ENCODE measurements around the gene ANKRD53.

The ANKRD53 gene

DNA sequence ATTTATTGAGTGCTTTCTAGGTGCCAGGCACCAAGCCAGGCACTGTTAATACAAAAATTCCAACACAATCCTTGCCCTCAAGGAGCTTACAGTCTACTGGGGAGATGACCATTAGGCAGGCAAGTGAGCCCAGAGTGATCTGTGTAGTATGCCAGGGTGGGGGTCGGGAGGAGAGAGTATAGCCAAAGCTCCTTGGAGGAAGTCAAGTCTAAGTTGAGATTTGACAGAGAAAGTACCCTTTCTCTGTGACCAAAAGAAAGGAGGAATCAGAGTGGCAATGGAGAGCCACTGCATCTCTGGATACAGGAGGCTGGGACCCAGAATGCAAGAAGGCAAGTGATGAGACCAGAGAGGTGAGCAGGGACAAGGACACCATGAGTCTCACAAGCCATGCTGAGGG, 7.5 kb downstream of the ANKRD53 start:
- H3K9me3 ChIP-seq (replicated peaks in 1 of 2; ENCODE audit: control insufficient read depth in 2 of 2, insufficient read depth in 1 of 2, low read depth in 1 of 2, low read length in 2 of 2), result no peaks in the 10 kb centered on the region
- H2BK12ac ChIP-seq (ENCODE audit: low read length), result no peak overlapping the region
- no peaks in the 10 kb centered on the region for H3K27me3 ChIP-seq (ENCODE audit: control insufficient read depth in 3 of 3, insufficient read depth in 3 of 3, low read depth in 1 of 3, low read length in 3 of 3)
- H3K79me1 ChIP-seq (ENCODE audit: low read depth, low read length), result no peaks in the 10 kb centered on the region
- H3K4me2 ChIP-seq (ENCODE audit: insufficient read depth, low read length, poor library complexity, severe bottlenecking), result no peak overlapping the region
- H2AFZ ChIP-seq (ENCODE audit: low read length), result no peak overlapping the region
- no peak overlapping the region for H3K27ac ChIP-seq (replicated peaks; ENCODE audit: low read length)
- no peak overlapping the region for H2BK5ac ChIP-seq (ENCODE audit: low read length)
- no peak overlapping the region for H2BK120ac ChIP-seq (ENCODE audit: low read depth, low read length)
- H3K36me3 ChIP-seq (replicated peaks in 1 of 2; ENCODE audit: control insufficient read depth in 2 of 2, insufficient read depth in 2 of 2, low read length in 2 of 2), result peaks cover 21 to 66% of the 10 kb centered on the region in 2 donors
- H4K91ac ChIP-seq (ENCODE audit: low read depth, low read length, poor library complexity), result no peak overlapping the region
- no CpG with 5 or more reads among the region's 1 CpG for WGBS, 2 donors (ENCODE audit: extremely low coverage in 2 of 2, insufficient read length in 2 of 2, insufficient replicate concordance in 1 of 2)
- DNase-seq (ENCODE audit: low spot score), result no peak
- H3K18ac ChIP-seq (ENCODE audit: low read length), result no peak overlapping the region
- H2BK15ac ChIP-seq (ENCODE audit: low read length), result no peak overlapping the region
- no peak overlapping the region for H3K9ac ChIP-seq (ENCODE audit: low read depth, low read length, poor library complexity)
- H3K23ac ChIP-seq (ENCODE audit: low read depth, low read length, poor library complexity), result no peak overlapping the region
- H4K8ac ChIP-seq (ENCODE audit: low read depth, low read length), result no peak overlapping the region
- H3K14ac ChIP-seq (ENCODE audit: low read length), result no peak overlapping the region
- no peak overlapping the region for H2AK5ac ChIP-seq (ENCODE audit: low read depth, low read length)
- no peak overlapping the region for H3K4me3 ChIP-seq (ENCODE audit: low read length in 2 of 2)
- H3K4ac ChIP-seq (ENCODE audit: low read length), result no peak overlapping the region
- H3K4me1 ChIP-seq (ENCODE audit: control insufficient read depth in 2 of 2, insufficient read depth in 1 of 2, low read depth in 1 of 2, low read length in 2 of 2), result no peaks in the 10 kb centered on the region

DNA sequence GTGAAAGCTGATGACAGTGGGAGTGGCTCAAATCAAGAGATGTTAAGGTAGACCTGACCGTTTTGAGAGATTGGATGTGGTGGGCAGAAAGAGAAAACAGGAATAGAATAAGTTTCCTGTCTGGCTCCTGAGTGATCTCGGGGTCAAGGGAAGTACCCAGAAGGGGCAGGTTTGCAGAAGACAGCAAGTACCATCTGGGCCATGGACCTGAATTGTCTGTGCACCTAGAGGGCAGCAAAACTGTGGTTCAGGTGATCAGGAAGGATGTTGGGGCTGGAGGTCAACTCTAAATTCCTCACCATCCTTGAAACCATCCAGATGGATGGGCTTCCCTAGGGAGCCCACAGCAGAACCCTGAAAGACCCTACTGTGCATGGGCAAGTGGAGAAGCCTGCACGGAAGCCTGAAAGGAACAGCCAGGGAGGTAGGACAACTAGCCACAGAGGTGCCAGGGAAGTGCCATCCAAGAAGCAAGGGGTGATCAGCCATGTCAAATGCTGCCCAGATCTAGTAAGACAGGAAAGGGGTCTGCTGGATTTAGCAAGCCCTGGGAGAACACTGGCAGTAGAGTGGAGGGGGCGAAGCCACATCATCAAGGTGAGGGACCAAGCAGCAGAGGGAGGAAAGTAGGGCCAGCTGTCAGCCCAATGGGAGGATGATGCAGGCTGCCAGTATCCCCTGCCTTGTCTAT, 8.2 kb downstream of the ANKRD53 start:
- H2BK5ac ChIP-seq (ENCODE audit: low read length), result no peak overlapping the region

DNA sequence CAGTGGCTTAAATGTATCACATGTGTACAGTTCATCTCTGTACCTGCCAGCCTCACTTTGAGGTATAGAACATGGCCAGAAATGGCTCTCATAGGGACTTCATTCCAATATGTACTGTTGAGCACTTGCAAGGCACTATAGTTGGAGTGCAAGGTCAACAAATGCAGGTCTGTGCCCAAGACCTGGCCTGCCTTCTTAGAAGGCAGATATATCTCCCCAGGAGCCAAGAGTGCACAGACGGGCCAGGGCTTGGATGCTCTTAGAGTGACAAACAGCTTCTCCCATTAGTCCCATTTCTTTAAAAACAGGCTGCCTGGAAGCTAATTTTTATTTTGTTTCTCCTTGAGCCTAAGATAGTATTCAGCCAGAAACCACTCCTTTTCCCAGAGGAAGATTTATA, 9.0 kb downstream of the ANKRD53 start:
- H4K91ac ChIP-seq (ENCODE audit: low read depth, low read length, poor library complexity), result no peak overlapping the region
- peaks cover 26 to 77% of the 10 kb centered on the region in 2 donors for H3K36me3 ChIP-seq (replicated peaks in 1 of 2; ENCODE audit: control insufficient read depth in 2 of 2, insufficient read depth in 2 of 2, low read length in 2 of 2)
- H3K4ac ChIP-seq (ENCODE audit: low read length), result no peak overlapping the region
- H4K8ac ChIP-seq (ENCODE audit: low read depth, low read length), result no peak overlapping the region
- no peaks in the 10 kb centered on the region for H3K27me3 ChIP-seq (ENCODE audit: control insufficient read depth in 3 of 3, insufficient read depth in 3 of 3, low read depth in 1 of 3, low read length in 3 of 3)
- H3K18ac ChIP-seq (ENCODE audit: low read length), result no peak overlapping the region
- no peak overlapping the region for H2AFZ ChIP-seq (ENCODE audit: low read length)
- H3K14ac ChIP-seq (ENCODE audit: low read length), result no peak overlapping the region
- no peak overlapping the region for H3K9ac ChIP-seq (ENCODE audit: low read depth, low read length, poor library complexity)
- no CpG with 5 or more reads among the region's 1 CpG for WGBS, 2 donors (ENCODE audit: extremely low coverage in 2 of 2, insufficient read length in 2 of 2, insufficient replicate concordance in 1 of 2)
- no peak overlapping the region for H2BK5ac ChIP-seq (ENCODE audit: low read length)
- no peak overlapping the region for H2BK15ac ChIP-seq (ENCODE audit: low read length)
- H2BK12ac ChIP-seq (ENCODE audit: low read length), result no peak overlapping the region
- no peaks in the 10 kb centered on the region for H3K9me3 ChIP-seq (replicated peaks in 1 of 2; ENCODE audit: control insufficient read depth in 2 of 2, insufficient read depth in 1 of 2, low read depth in 1 of 2, low read length in 2 of 2)
- no peaks in the 10 kb centered on the region for H3K4me1 ChIP-seq (ENCODE audit: control insufficient read depth in 2 of 2, insufficient read depth in 1 of 2, low read depth in 1 of 2, low read length in 2 of 2)
- no peak overlapping the region for H3K23ac ChIP-seq (ENCODE audit: low read depth, low read length, poor library complexity)
- no peak overlapping the region for H3K4me3 ChIP-seq (ENCODE audit: low read length in 2 of 2)
- no peak overlapping the region for H3K27ac ChIP-seq (replicated peaks; ENCODE audit: low read length)
- no peak overlapping the region for H2AK5ac ChIP-seq (ENCODE audit: low read depth, low read length)
- no peak overlapping the region for H2BK120ac ChIP-seq (ENCODE audit: low read depth, low read length)
- no peak for DNase-seq (ENCODE audit: low spot score)
- no peak overlapping the region for H3K4me2 ChIP-seq (ENCODE audit: insufficient read depth, low read length, poor library complexity, severe bottlenecking)
- no peaks in the 10 kb centered on the region for H3K79me1 ChIP-seq (ENCODE audit: low read depth, low read length)

More for the DNA sequence above, 8.2 kb downstream of the ANKRD53 start:
- DNase-seq (ENCODE audit: low spot score), result no peak
- Histone ChIP-seq H3K9ac (ENCODE audit: low read depth, low read length, poor library complexity) (no peak overlapping the region), H2AK5ac (ENCODE audit: low read depth, low read length) (no peak overlapping the region), H4K91ac (ENCODE audit: low read depth, low read length, poor library complexity) (no peak overlapping the region), H3K9me3 (replicated peaks in 1 of 2; ENCODE audit: control insufficient read depth in 2 of 2, insufficient read depth in 1 of 2, low read depth in 1 of 2, low read length in 2 of 2) (no peaks in the 10 kb centered on the region), H3K23ac (ENCODE audit: low read depth, low read length, poor library complexity) (no peak overlapping the region), H3K79me1 (ENCODE audit: low read depth, low read length) (no peaks in the 10 kb centered on the region), H2BK12ac (ENCODE audit: low read length) (no peak overlapping the region), H3K4ac (ENCODE audit: low read length) (no peak overlapping the region), H3K4me2 (ENCODE audit: insufficient read depth, low read length, poor library complexity, severe bottlenecking) (no peak overlapping the region), H3K36me3 (replicated peaks in 1 of 2; ENCODE audit: control insufficient read depth in 2 of 2, insufficient read depth in 2 of 2, low read length in 2 of 2) (peaks cover 23 to 73% of the 10 kb centered on the region in 2 donors), H3K18ac (ENCODE audit: low read length) (no peak overlapping the region), H3K4me3 (ENCODE audit: low read length in 2 of 2) (no peak overlapping the region), H2BK120ac (ENCODE audit: low read depth, low read length) (no peak overlapping the region), H3K27ac (replicated peaks; ENCODE audit: low read length) (no peak overlapping the region), H3K14ac (ENCODE audit: low read length) (no peak overlapping the region), H2BK15ac (ENCODE audit: low read length) (no peak overlapping the region), H3K4me1 (ENCODE audit: control insufficient read depth in 2 of 2, insufficient read depth in 1 of 2, low read depth in 1 of 2, low read length in 2 of 2) (no peaks in the 10 kb centered on the region), H3K27me3 (ENCODE audit: control insufficient read depth in 3 of 3, insufficient read depth in 3 of 3, low read depth in 1 of 3, low read length in 3 of 3) (no peaks in the 10 kb centered on the region), H2AFZ (ENCODE audit: low read length) (no peak overlapping the region), H4K8ac (ENCODE audit: low read depth, low read length) (no peak overlapping the region)
- no CpG with 5 or more reads among the region's 4 CpGs for WGBS, 2 donors (ENCODE audit: extremely low coverage in 2 of 2, insufficient read length in 2 of 2, insufficient replicate concordance in 1 of 2)

DNA sequence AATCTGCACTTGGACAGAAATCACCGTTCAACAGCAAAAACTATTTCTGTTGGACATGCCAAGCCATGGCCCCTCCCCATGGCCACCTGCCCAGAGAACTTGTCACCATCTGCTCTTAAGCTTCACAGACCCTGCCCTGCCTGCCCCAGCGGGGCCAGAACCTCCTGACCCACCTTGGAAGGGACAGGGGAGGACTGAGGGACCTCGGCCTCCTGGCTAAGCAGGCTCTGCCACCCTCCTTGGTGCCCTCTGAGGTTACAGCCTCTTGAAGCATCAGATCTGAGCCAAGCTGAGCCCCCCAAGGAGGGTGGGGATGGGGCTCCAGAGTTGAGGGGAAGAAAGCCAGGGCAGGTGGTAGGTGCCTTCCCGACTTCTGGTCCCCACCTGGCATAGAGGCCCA, 9.7 kb downstream of the ANKRD53 start:
- no peak overlapping the region for H3K14ac ChIP-seq (ENCODE audit: low read length)
- no peak for DNase-seq (ENCODE audit: low spot score)

More for the DNA sequence above, 9.7 kb downstream of the ANKRD53 start:
- Histone ChIP-seq H4K8ac (ENCODE audit: low read depth, low read length) (no peak overlapping the region), H3K23ac (ENCODE audit: low read depth, low read length, poor library complexity) (no peak overlapping the region), H3K27ac (replicated peaks; ENCODE audit: low read length) (no peak overlapping the region), H2BK120ac (ENCODE audit: low read depth, low read length) (no peak overlapping the region), H4K91ac (ENCODE audit: low read depth, low read length, poor library complexity) (no peak overlapping the region), H3K9me3 (replicated peaks in 1 of 2; ENCODE audit: control insufficient read depth in 2 of 2, insufficient read depth in 1 of 2, low read depth in 1 of 2, low read length in 2 of 2) (no peaks in the 10 kb centered on the region), H3K79me1 (ENCODE audit: low read depth, low read length) (no peaks in the 10 kb centered on the region), H2AFZ (ENCODE audit: low read length) (no peak overlapping the region), H2BK12ac (ENCODE audit: low read length) (no peak overlapping the region), H3K36me3 (replicated peaks in 1 of 2; ENCODE audit: control insufficient read depth in 2 of 2, insufficient read depth in 2 of 2, low read length in 2 of 2) (peaks cover 26 to 81% of the 10 kb centered on the region in 2 donors), H2BK5ac (ENCODE audit: low read length) (no peak overlapping the region), H3K9ac (ENCODE audit: low read depth, low read length, poor library complexity) (no peak overlapping the region), H2BK15ac (ENCODE audit: low read length) (no peak overlapping the region), H3K4ac (ENCODE audit: low read length) (no peak overlapping the region), H3K4me1 (ENCODE audit: control insufficient read depth in 2 of 2, insufficient read depth in 1 of 2, low read depth in 1 of 2, low read length in 2 of 2) (no peaks in the 10 kb centered on the region), H3K18ac (ENCODE audit: low read length) (no peak overlapping the region), H3K4me2 (ENCODE audit: insufficient read depth, low read length, poor library complexity, severe bottlenecking) (no peak overlapping the region), H3K4me3 (ENCODE audit: low read length in 2 of 2) (no peak overlapping the region), H3K27me3 (ENCODE audit: control insufficient read depth in 3 of 3, insufficient read depth in 3 of 3, low read depth in 1 of 3, low read length in 3 of 3) (no peaks in the 10 kb centered on the region), H2AK5ac (ENCODE audit: low read depth, low read length) (no peak overlapping the region)
- no CpG with 5 or more reads among the region's 4 CpGs for WGBS, 2 donors (ENCODE audit: extremely low coverage in 2 of 2, insufficient read length in 2 of 2, insufficient replicate concordance in 1 of 2)

Measured in neuronal stem cell (in vitro differentiated cells).